Osteocyte (in vitro differentiated cells): Measurements from ENCODE around the gene RELCH. TPM values are rescaled to one million over a fixed set of nuclear protein-coding genes. Genes with fewer than 3 reads are reported as not detected.

Experiments used
- DNase-seq: peaks from one replicate; pipeline ENCODE4 v3.0.0; 2021; ENCODE audit warnings: mixed read lengths; ENCODE audit not compliant: unreplicated experiment; ENCODE audit errors: extremely low spot score
- H3K27ac Mint-ChIP-seq: one replicate; pipeline ENCODE4 v1.8.0; 2021; ENCODE audit warnings: mild to moderate bottlenecking, mixed read lengths; ENCODE audit not compliant: unreplicated experiment
- H3K27me3 Mint-ChIP-seq: one replicate; pipeline ENCODE4 v1.8.0; 2021; ENCODE audit warnings: mixed read lengths; ENCODE audit not compliant: unreplicated experiment
- H3K36me3 Mint-ChIP-seq: one replicate; pipeline ENCODE4 v1.8.0; 2021; ENCODE audit warnings: mixed read lengths; ENCODE audit not compliant: unreplicated experiment
- H3K4me1 Mint-ChIP-seq: one replicate; pipeline ENCODE4 v1.8.0; 2021; ENCODE audit warnings: mixed read lengths; ENCODE audit not compliant: unreplicated experiment
- H3K4me3 Mint-ChIP-seq: one replicate; pipeline ENCODE4 v1.8.0; 2021; ENCODE audit warnings: mild to moderate bottlenecking, moderate library complexity, mixed read lengths; ENCODE audit not compliant: unreplicated experiment
- H3K9me3 Mint-ChIP-seq: one replicate; pipeline ENCODE4 v1.8.0; 2021; ENCODE audit warnings: mixed read lengths; ENCODE audit not compliant: unreplicated experiment
- CTCF ChIP-seq: fragments of 200-600 bp; sonication (generic); IDR thresholded peaks from 2 replicates; pipeline ENCODE4 v1.5.0; 2021; ENCODE audit warnings: antibody characterized with exemption, mild to moderate bottlenecking, moderate library complexity
- total RNA-seq: library from RNA; stranded (reverse); gene quantifications from 2 replicates; pipeline ENCODE4 v1.2.1, GENCODE V29; 2021

The RELCH gene
- total RNA-seq, 1 donor from 2014 or later: 22.0 TPM

GRCh38 chr18:62189208-62189607 is 2.2 kb downstream of the RELCH start:
- no peak for TF ChIP-seq CTCF
- no peak overlapping the region for H3K27ac Mint-ChIP-seq
- H3K4me3 Mint-ChIP-seq: peak overlapping the region; percentile 49
- peaks cover 10% of the 10 kb centered on the region for H3K36me3 Mint-ChIP-seq
- H3K9me3 Mint-ChIP-seq: no peaks in the 10 kb centered on the region
- no peaks in the 10 kb centered on the region for H3K27me3 Mint-ChIP-seq
- H3K4me1 Mint-ChIP-seq: peaks cover 39% of the 10 kb centered on the region
- no peak for DNase-seq

- no peak overlapping the region for H3K27ac Mint-ChIP-seq
- H3K36me3 Mint-ChIP-seq: peaks cover 7% of the 10 kb centered on the region
- no peaks in the 10 kb centered on the region for H3K9me3 Mint-ChIP-seq
- peaks cover 2% of the 10 kb centered on the region for H3K4me1 Mint-ChIP-seq
- no peak for TF ChIP-seq CTCF
- H3K4me3 Mint-ChIP-seq: no peak overlapping the region
- DNase-seq: no peak
- H3K27me3 Mint-ChIP-seq: no peaks in the 10 kb centered on the region
Observed at GRCh38 chr18:62196079-62196478, 9.0 kb downstream of the RELCH start.

GRCh38 chr18:62196980-62197379 is 9.9 kb downstream of the RELCH start:
- DNase-seq: no peak
- Mint-ChIP-seq H3K36me3 (peaks cover 5% of the 10 kb centered on the region), H3K4me3 (no peak overlapping the region), H3K9me3 (no peaks in the 10 kb centered on the region), H3K4me1 (no peaks in the 10 kb centered on the region), H3K27ac (no peak overlapping the region), H3K27me3 (no peaks in the 10 kb centered on the region)
- no peak for TF ChIP-seq CTCF

- TF ChIP-seq CTCF: no peak
- Mint-ChIP-seq H3K4me3 (no peak overlapping the region), H3K27ac (no peak overlapping the region), H3K9me3 (no peaks in the 10 kb centered on the region), H3K27me3 (no peaks in the 10 kb centered on the region), H3K4me1 (no peaks in the 10 kb centered on the region), H3K36me3 (no peaks in the 10 kb centered on the region)
- DNase-seq: no peak
Observed at GRCh38 chr18:62198259-62198658, 11.2 kb downstream of the RELCH start.

GRCh38 chr18:62199629-62200028 is 12.6 kb downstream of the RELCH start:
- Mint-ChIP-seq H3K27me3 (no peaks in the 10 kb centered on the region), H3K27ac (no peak overlapping the region), H3K4me3 (no peak overlapping the region), H3K36me3 (no peaks in the 10 kb centered on the region), H3K9me3 (no peaks in the 10 kb centered on the region), H3K4me1 (no peaks in the 10 kb centered on the region)
- TF ChIP-seq CTCF: no peak
- no peak for DNase-seq
